ENCODE measurements around the gene MAP4K1. TPM values are rescaled to one million over a fixed set of nuclear protein-coding genes. Genes with fewer than 3 reads are reported as not detected.
"Not testable (repeated sequence)": the region's sequence is repeated elsewhere in the genome, so short reads cannot be mapped to it uniquely, and the experiment has no call there.

Gene MAP4K1
- total RNA-seq, 2 donors from 2014 or later: 12.3 to 17.8 TPM

GRCh38 chr19:38635483-38636399 is 18.0 kb upstream of the MAP4K1 start:
- peak; percentile 70 for DNase-seq
- Histone ChIP-seq H3K27me3 (ENCODE audit: control insufficient read depth, insufficient read depth, low read length, poor library complexity, severe bottlenecking) (no peaks in the 10 kb centered on the region), H3K4me1 (ENCODE audit: control insufficient read depth, insufficient read depth, low read length) (no peaks in the 10 kb centered on the region), H3K9ac (ENCODE audit: extremely low read depth, low read length, poor library complexity, severe bottlenecking) (no peak overlapping the region), H3K36me3 (ENCODE audit: control insufficient read depth, insufficient read depth, low read length) (peaks cover 49% of the 10 kb centered on the region), H3K4me3 (ENCODE audit: low read length) (no peak overlapping the region), H3K9me3 (ENCODE audit: control insufficient read depth, low read length) (no peaks in the 10 kb centered on the region), H3K27ac (ENCODE audit: low read depth, low read length) (no peak overlapping the region)
- peaks cover 21% of the 10 kb centered on the region for H3K4me1 Mint-ChIP-seq
- no peaks in the 10 kb centered on the region for H3K9me3 Mint-ChIP-seq
- peaks cover 51% of the 10 kb centered on the region for H3K36me3 Mint-ChIP-seq (ENCODE audit: low read depth)
- no peak overlapping the region for H3K4me3 Mint-ChIP-seq
- no peaks in the 10 kb centered on the region for H3K27me3 Mint-ChIP-seq (ENCODE audit: insufficient read depth)
- 89 to 93% methylated on average over 15 to 17 of the region's 17 CpGs for WGBS, 2 experiments (ENCODE audit: insufficient coverage in 1 of 2, insufficient read length in 1 of 2)
- TF ChIP-seq CTCF (conservative IDR thresholded peaks at IDR 0.05): no peak
- peak overlapping the region; percentile 70 for H3K27ac Mint-ChIP-seq

- Mint-ChIP-seq H3K4me3 (no peak overlapping the region), H3K9me3 (no peaks in the 10 kb centered on the region), H3K36me3 (ENCODE audit: low read depth) (peaks cover 57% of the 10 kb centered on the region), H3K4me1 (peaks cover 21% of the 10 kb centered on the region), H3K27me3 (ENCODE audit: insufficient read depth) (no peaks in the 10 kb centered on the region), H3K27ac (peak overlapping the region; percentile 90)
- peak; percentile 97 for TF ChIP-seq CTCF (conservative IDR thresholded peaks at IDR 0.05)
- no peak overlapping the region for H3K9ac ChIP-seq (ENCODE audit: extremely low read depth, low read length, poor library complexity, severe bottlenecking)
- peak; percentile 93 for DNase-seq
- no peaks in the 10 kb centered on the region for H3K4me1 ChIP-seq (ENCODE audit: control insufficient read depth, insufficient read depth, low read length)
- H3K27ac ChIP-seq (ENCODE audit: low read depth, low read length): no peak overlapping the region
- 71 to 75% methylated on average over 16 to 17 of the region's 17 CpGs for WGBS, 2 experiments (ENCODE audit: insufficient coverage in 1 of 2, insufficient read length in 1 of 2)
- no peaks in the 10 kb centered on the region for H3K9me3 ChIP-seq (ENCODE audit: control insufficient read depth, low read length)
- H3K27me3 ChIP-seq (ENCODE audit: control insufficient read depth, insufficient read depth, low read length, poor library complexity, severe bottlenecking): no peaks in the 10 kb centered on the region
- H3K4me3 ChIP-seq (ENCODE audit: low read length): no peak overlapping the region
- peaks cover 56% of the 10 kb centered on the region for H3K36me3 ChIP-seq (ENCODE audit: control insufficient read depth, insufficient read depth, low read length)
These were observed 17.2 kb upstream of the MAP4K1 start for GRCh38 chr19:38634757-38635482.

GRCh38 chr19:38632476-38633213 is 14.9 kb upstream of the MAP4K1 start:
- H3K9me3 Mint-ChIP-seq: no peaks in the 10 kb centered on the region
- H3K27ac Mint-ChIP-seq: peak overlapping the region; percentile 45
- no peaks in the 10 kb centered on the region for H3K27me3 Mint-ChIP-seq (ENCODE audit: insufficient read depth)
- Histone ChIP-seq H3K36me3 (ENCODE audit: control insufficient read depth, insufficient read depth, low read length) (peaks cover 74% of the 10 kb centered on the region), H3K4me1 (ENCODE audit: control insufficient read depth, insufficient read depth, low read length) (no peaks in the 10 kb centered on the region), H3K9ac (ENCODE audit: extremely low read depth, low read length, poor library complexity, severe bottlenecking) (no peak overlapping the region), H3K9me3 (ENCODE audit: control insufficient read depth, low read length) (no peaks in the 10 kb centered on the region), H3K27me3 (ENCODE audit: control insufficient read depth, insufficient read depth, low read length, poor library complexity, severe bottlenecking) (no peaks in the 10 kb centered on the region), H3K4me3 (ENCODE audit: low read length) (no peak overlapping the region), H3K27ac (ENCODE audit: low read depth, low read length) (no peak overlapping the region)
- peaks cover 21% of the 10 kb centered on the region for H3K4me1 Mint-ChIP-seq
- 96 to 97% methylated on average over 9 to 16 of the region's 16 CpGs for WGBS, 2 experiments (ENCODE audit: insufficient coverage in 1 of 2, insufficient read length in 1 of 2)
- DNase-seq: peak; percentile 46
- TF ChIP-seq CTCF (conservative IDR thresholded peaks at IDR 0.05): no peak
- H3K4me3 Mint-ChIP-seq: no peak overlapping the region
- peaks cover 72% of the 10 kb centered on the region for H3K36me3 Mint-ChIP-seq (ENCODE audit: low read depth)

GRCh38 chr19:38631811-38632475 is 14.2 kb upstream of the MAP4K1 start:
- H3K27ac Mint-ChIP-seq: peak overlapping the region; percentile 89
- H3K36me3 Mint-ChIP-seq (ENCODE audit: low read depth): peaks cover 69% of the 10 kb centered on the region
- not testable (repeated sequence) for H3K27me3 ChIP-seq (ENCODE audit: control insufficient read depth, insufficient read depth, low read length, poor library complexity, severe bottlenecking); H3K4me3 ChIP-seq (ENCODE audit: low read length); H3K4me3 Mint-ChIP-seq; H3K4me1 ChIP-seq (ENCODE audit: control insufficient read depth, insufficient read depth, low read length); H3K27me3 Mint-ChIP-seq (ENCODE audit: insufficient read depth); H3K27ac ChIP-seq (ENCODE audit: low read depth, low read length); H3K9me3 ChIP-seq (ENCODE audit: control insufficient read depth, low read length); H3K9me3 Mint-ChIP-seq; H3K9ac ChIP-seq (ENCODE audit: extremely low read depth, low read length, poor library complexity, severe bottlenecking)
- WGBS, 2 experiments (ENCODE audit: insufficient coverage in 1 of 2, insufficient read length in 1 of 2): 72 to 88% methylated on average over 3 to 6 of the region's 7 CpGs
- peaks cover 73% of the 10 kb centered on the region for H3K36me3 ChIP-seq (ENCODE audit: control insufficient read depth, insufficient read depth, low read length)
- peak; percentile 72 for DNase-seq
- H3K4me1 Mint-ChIP-seq: peaks cover 21% of the 10 kb centered on the region
